ENCODE data around the gene SLC1A7. TPM values are rescaled to one million over a fixed set of nuclear protein-coding genes. Genes with fewer than 3 reads are reported as not detected.

The SLC1A7 gene
- total RNA-seq, 6 experiments from 2014 or later = 0.09 TPM; not detected in 5

DNA sequence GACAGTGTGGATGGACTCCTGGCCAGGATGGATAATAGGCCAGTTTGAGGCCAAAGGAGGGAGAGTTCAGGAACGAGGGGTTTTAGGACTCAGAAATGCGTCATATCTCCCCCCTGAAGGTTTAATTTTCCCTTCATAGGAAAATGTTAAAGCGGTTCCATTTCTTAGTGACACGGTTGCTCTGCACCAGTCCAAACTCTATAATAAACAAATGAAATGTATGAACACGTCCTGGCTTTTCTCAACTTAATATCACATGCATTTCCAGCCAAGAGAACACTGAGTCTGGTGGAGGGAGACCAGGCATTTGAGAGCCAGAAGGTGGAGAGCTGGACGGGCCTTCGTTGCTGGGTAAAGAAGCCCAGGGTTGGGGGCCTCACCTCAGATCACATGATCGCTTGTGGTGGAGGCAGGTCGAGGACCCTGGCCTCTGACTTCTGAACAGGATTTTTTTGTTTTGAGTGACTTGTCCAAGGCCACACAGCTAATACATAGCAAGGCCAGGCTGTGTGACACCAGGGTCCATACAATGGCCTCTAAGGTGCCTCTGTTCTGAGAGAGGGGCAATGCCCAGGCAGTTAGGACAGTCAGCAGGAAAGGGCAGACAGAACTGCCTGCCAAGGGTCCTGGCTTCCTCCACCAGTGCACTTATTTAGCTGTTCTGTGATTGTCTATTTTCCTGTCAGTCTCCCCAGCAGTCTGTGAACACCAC lies 11.4 kb downstream of the SLC1A7 start:
- no peak overlapping the region for H3K27ac Mint-ChIP-seq
- TF ChIP-seq, protein P1, sequence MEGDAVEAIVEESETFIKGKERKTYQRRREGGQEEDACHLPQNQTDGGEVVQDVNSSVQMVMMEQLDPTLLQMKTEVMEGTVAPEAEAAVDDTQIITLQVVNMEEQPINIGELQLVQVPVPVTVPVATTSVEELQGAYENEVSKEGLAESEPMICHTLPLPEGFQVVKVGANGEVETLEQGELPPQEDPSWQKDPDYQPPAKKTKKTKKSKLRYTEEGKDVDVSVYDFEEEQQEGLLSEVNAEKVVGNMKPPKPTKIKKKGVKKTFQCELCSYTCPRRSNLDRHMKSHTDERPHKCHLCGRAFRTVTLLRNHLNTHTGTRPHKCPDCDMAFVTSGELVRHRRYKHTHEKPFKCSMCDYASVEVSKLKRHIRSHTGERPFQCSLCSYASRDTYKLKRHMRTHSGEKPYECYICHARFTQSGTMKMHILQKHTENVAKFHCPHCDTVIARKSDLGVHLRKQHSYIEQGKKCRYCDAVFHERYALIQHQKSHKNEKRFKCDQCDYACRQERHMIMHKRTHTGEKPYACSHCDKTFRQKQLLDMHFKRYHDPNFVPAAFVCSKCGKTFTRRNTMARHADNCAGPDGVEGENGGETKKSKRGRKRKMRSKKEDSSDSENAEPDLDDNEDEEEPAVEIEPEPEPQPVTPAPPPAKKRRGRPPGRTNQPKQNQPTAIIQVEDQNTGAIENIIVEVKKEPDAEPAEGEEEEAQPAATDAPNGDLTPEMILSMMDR (IDR thresholded peaks at IDR 0.05) = no peak
- no peak for DNase-seq
- H3K4me1 Mint-ChIP-seq (ENCODE audit: low read depth) = peaks cover 36% of the 10 kb centered on the region
- no peaks in the 10 kb centered on the region for H3K9me3 Mint-ChIP-seq
- no peaks in the 10 kb centered on the region for H3K36me3 Mint-ChIP-seq (ENCODE audit: low read depth)
- no peak overlapping the region for H3K4me3 Mint-ChIP-seq
- no peaks in the 10 kb centered on the region; the same call in 1 of the 2 replicates for H3K27me3 Mint-ChIP-seq (ENCODE audit: insufficient read depth)

DNA sequence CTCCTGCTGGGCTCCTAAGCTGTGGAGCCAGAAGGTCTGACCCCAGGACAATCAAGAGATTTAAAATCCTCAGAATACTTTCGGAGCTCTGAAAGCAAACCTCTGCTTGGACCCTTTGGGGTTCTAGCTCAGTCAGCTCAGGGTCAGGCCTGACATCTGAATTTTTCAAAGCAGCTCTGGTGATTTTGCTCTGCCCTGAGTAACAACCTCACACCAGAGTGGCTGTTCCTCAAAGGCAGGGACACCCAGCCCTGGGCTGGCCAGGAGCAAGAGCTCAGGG lies 11.9 kb downstream of the SLC1A7 start:
- TF ChIP-seq, protein P1 (IDR thresholded peaks at IDR 0.05) = no peak
- H3K27ac Mint-ChIP-seq = no peak overlapping the region
- H3K4me3 Mint-ChIP-seq = no peak overlapping the region
- no peak for DNase-seq
- no peaks in the 10 kb centered on the region for H3K36me3 Mint-ChIP-seq (ENCODE audit: low read depth)
- H3K9me3 Mint-ChIP-seq = no peaks in the 10 kb centered on the region
- H3K4me1 Mint-ChIP-seq (ENCODE audit: low read depth) = peaks cover 36% of the 10 kb centered on the region
- H3K27me3 Mint-ChIP-seq (ENCODE audit: insufficient read depth) = no peaks in the 10 kb centered on the region; the same call in 1 of the 2 replicates

DNA sequence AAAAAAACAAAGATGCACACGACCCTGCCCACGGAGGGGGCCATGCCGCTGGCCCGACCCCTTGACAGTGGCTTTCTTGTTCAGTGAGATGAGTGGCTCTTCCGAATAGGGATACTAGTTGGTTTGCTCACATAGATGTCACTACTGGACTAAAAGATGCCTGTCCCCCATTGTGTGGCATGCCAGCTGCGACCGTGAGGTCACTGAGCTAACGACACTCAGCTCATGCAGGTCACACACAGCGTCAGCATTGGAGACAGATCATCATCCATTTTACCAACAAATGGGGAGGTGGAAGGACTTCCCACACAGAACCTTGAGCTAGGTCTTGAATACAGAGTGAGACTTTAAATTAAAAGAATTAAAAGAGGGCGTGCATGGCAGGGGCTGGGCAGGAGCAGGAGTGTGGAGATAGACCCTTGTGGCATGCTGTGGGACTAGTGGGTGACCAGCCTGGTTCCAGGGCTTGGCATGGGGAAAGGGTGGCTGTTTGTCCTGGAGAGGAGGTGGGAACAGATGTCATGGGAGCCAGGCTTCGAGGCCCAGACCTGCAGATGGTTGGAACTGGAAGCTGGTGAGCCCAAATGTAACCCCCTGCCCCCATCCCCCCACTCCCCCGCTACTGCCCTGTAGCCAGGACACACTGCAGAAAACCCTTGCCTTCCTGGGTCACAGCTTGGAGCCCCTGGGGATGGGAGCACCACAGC lies 12.4 kb downstream of the SLC1A7 start:
- no peaks in the 10 kb centered on the region for H3K9me3 Mint-ChIP-seq
- H3K27me3 Mint-ChIP-seq (ENCODE audit: insufficient read depth) = no peaks in the 10 kb centered on the region; the same call in 1 of the 2 replicates
- H3K4me1 Mint-ChIP-seq (ENCODE audit: low read depth) = peaks cover 31% of the 10 kb centered on the region
- TF ChIP-seq, protein P1 (IDR thresholded peaks at IDR 0.05) = no peak
- no peaks in the 10 kb centered on the region for H3K36me3 Mint-ChIP-seq (ENCODE audit: low read depth)
- DNase-seq = no peak
- H3K27ac Mint-ChIP-seq = no peak overlapping the region
- H3K4me3 Mint-ChIP-seq = no peak overlapping the region

DNA sequence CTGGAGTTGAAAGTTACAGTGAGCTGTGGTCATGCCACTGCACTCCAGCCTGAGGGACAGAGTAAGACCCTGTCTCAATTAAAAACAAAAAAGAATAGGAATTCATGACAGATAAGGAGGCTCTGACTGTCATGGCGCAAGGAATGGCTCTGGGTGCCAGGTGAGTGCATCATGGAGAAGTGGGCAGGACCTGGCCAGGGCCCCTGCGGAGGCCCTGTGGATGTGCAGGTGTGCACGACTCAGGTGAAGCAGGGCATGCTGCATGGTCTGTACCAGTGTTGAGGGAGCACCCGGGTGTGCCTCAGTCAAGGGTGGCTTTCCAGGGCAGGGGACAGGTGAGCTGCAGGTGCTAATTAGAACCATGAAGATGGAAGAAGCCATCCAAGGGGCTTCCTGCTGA lies 14.0 kb downstream of the SLC1A7 start:
- no peak for DNase-seq
- H3K36me3 Mint-ChIP-seq (ENCODE audit: low read depth) = no peaks in the 10 kb centered on the region
- peaks cover 35% of the 10 kb centered on the region for H3K4me1 Mint-ChIP-seq (ENCODE audit: low read depth)
- TF ChIP-seq, protein P1 (IDR thresholded peaks at IDR 0.05) = no peak
- H3K9me3 Mint-ChIP-seq = no peaks in the 10 kb centered on the region
- no peak overlapping the region for H3K27ac Mint-ChIP-seq
- no peaks in the 10 kb centered on the region; the same call in 1 of the 2 replicates for H3K27me3 Mint-ChIP-seq (ENCODE audit: insufficient read depth)
- no peak overlapping the region for H3K4me3 Mint-ChIP-seq

DNA sequence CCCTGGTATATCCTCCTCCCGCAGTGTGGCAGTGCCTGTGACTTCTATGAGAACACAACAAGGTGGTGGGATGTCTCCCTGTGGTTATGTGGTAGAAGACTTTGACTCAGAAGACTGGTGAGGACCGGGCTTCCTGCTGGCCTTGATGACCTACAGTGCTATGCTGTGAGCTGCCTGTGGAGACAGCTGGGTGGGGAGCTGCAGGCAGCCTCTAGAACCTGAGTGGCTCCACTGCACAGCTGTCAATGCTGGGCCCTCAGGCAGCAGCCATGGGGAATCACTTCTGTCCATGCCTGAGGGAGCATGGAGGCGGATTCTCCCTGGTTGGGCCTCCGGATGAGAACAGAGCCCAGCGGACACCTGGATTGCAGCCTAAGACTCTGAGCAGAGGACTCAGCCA lies 14.9 kb downstream of the SLC1A7 start:
- Mint-ChIP-seq H3K9me3 (no peaks in the 10 kb centered on the region), H3K27ac (no peak overlapping the region), H3K36me3 (ENCODE audit: low read depth) (no peaks in the 10 kb centered on the region), H3K4me3 (no peak overlapping the region), H3K4me1 (ENCODE audit: low read depth) (peaks cover 39% of the 10 kb centered on the region), H3K27me3 (ENCODE audit: insufficient read depth) (no peaks in the 10 kb centered on the region; the same call in 1 of the 2 replicates)
- TF ChIP-seq, protein P1 (IDR thresholded peaks at IDR 0.05) = no peak
- no peak for DNase-seq
